ENCODE measurements around the gene CHRNG. TPM values are rescaled to one million over a fixed set of nuclear protein-coding genes. Genes with fewer than 3 reads are reported as not detected.

CHRNG gene
- total RNA-seq, 3 donors from 2014 or later = not detected

- Histone ChIP-seq H3K4me3 (no peak overlapping the region), H3K4me1 (ENCODE audit: low read depth) (no peaks in the 10 kb centered on the region), H3K36me3 (ENCODE audit: low read depth) (no peaks in the 10 kb centered on the region), H3K9me3 (no peaks in the 10 kb centered on the region)
- DNase-seq (no peak), ATAC-seq (no peak)
- TF ChIP-seq CTCF (IDR thresholded peaks at IDR 0.05) = no peak
- intact Hi-C loops (cut with DNase I, micrococcal nuclease) = no loop called here
Observed at GRCh38 chr2:232535761-232536530, 3.5 kb upstream of the CHRNG start.

GRCh38 chr2:232537079-232537478 lies 2.4 kb upstream of the CHRNG start:
- peak in 1 of 3 donors; percentile 29 for DNase-seq
- intact Hi-C loops (cut with DNase I, micrococcal nuclease) = no loop called here
- peak; percentile 73 for ATAC-seq

GRCh38 chr2:232537499-232537898 lies 2.0 kb upstream of the CHRNG start:
- H3K4me3 ChIP-seq = no peak overlapping the region
- ATAC-seq (no peak), DNase-seq (peak in 1 of 3 donors; percentile 27)
- H3K4me1 ChIP-seq (ENCODE audit: low read depth) = no peaks in the 10 kb centered on the region
- no peak for TF ChIP-seq CTCF (IDR thresholded peaks at IDR 0.05)
- no peaks in the 10 kb centered on the region for H3K9me3 ChIP-seq
- no peaks in the 10 kb centered on the region for H3K36me3 ChIP-seq (ENCODE audit: low read depth)
- intact Hi-C loops (cut with DNase I, micrococcal nuclease) = no loop called here

More at GRCh38 chr2:232537079-232537478, 2.4 kb upstream of the CHRNG start:
- H3K36me3 ChIP-seq (ENCODE audit: low read depth) = no peaks in the 10 kb centered on the region
- no peak overlapping the region for H3K4me3 ChIP-seq
- TF ChIP-seq CTCF (IDR thresholded peaks at IDR 0.05) = no peak
- H3K4me1 ChIP-seq (ENCODE audit: low read depth) = no peaks in the 10 kb centered on the region
- H3K9me3 ChIP-seq = no peaks in the 10 kb centered on the region

GRCh38 chr2:232538671-232539070 lies 821 bp upstream of the CHRNG start:
- ATAC-seq (no peak), DNase-seq (no peak)
- intact Hi-C loops (cut with DNase I, micrococcal nuclease) = no loop called here
- TF ChIP-seq CTCF (IDR thresholded peaks at IDR 0.05) = no peak
- H3K9me3 ChIP-seq = no peaks in the 10 kb centered on the region
- no peaks in the 10 kb centered on the region for H3K36me3 ChIP-seq (ENCODE audit: low read depth)
- no peaks in the 10 kb centered on the region for H3K4me1 ChIP-seq (ENCODE audit: low read depth)
- no peak overlapping the region for H3K4me3 ChIP-seq

GRCh38 chr2:232540441-232541041 lies 1.0 kb downstream of the CHRNG start:
- Histone ChIP-seq H3K9me3 (no peaks in the 10 kb centered on the region), H3K36me3 (ENCODE audit: low read depth) (no peaks in the 10 kb centered on the region), H3K4me1 (ENCODE audit: low read depth) (no peaks in the 10 kb centered on the region), H3K4me3 (no peak overlapping the region)
- intact Hi-C loops (cut with DNase I, micrococcal nuclease) = no loop called here
- DNase-seq = no peak
- ATAC-seq = no peak
- no peak for TF ChIP-seq CTCF (IDR thresholded peaks at IDR 0.05)

Data from mucosa of descending colon (tissue), 3 donors.